Stomach smooth muscle (tissue), 2 donors: Measurements from ENCODE around the gene OR52K2.

ENCODE experiments used
- H3K27ac ChIP-seq: one replicate; pipeline ENCODE4 v1.7.0; 2013; ENCODE audit warnings: mild to moderate bottlenecking, low read length, inconsistent platforms
- H3K27me3 ChIP-seq, 2 donors: one replicate each; pipeline ENCODE4 v1.7.0; 2013; ENCODE audit warnings: low read length in 2 of 2; ENCODE audit not compliant: insufficient read depth in 2 of 2, control insufficient read depth in 1 of 2
- H3K36me3 ChIP-seq, 2 donors: one replicate each; pipeline ENCODE4 v1.7.0; 2013; ENCODE audit warnings: low read length in 2 of 2; ENCODE audit not compliant: control insufficient read depth in 2 of 2, insufficient read depth in 2 of 2
- H3K4me1 ChIP-seq: one replicate; pipeline ENCODE4 v1.7.0; 2013; ENCODE audit warnings: low read length; ENCODE audit not compliant: control insufficient read depth, insufficient read depth
- H3K4me3 ChIP-seq, 2 donors: one replicate each; pipeline ENCODE4 v1.7.0; 2013; ENCODE audit warnings: low read length in 2 of 2
- H3K9ac ChIP-seq, 2 donors: one replicate each; pipeline ENCODE4 v1.7.0; 2013; ENCODE audit warnings: low read length in 2 of 2, mild to moderate bottlenecking in 1 of 2
- H3K9me3 ChIP-seq, 2 donors: one replicate each; pipeline ENCODE4 v1.7.0; 2013; ENCODE audit warnings: low read length in 2 of 2; ENCODE audit not compliant: control insufficient read depth in 2 of 2
- donor health status: healthy.
- donor health status: Pancreatic carcinoma.

The OR52K2 gene

GRCh38 chr11:4454021-4454420 lies 4.9 kb downstream of the OR52K2 start:
- Histone ChIP-seq H3K27ac (no peak overlapping the region), H3K9me3 (no peaks in the 10 kb centered on the region), H3K9ac (no peak overlapping the region), H3K36me3 (no peaks in the 10 kb centered on the region), H3K4me3 (no peak overlapping the region), H3K27me3 (no peaks in the 10 kb centered on the region), H3K4me1 (no peaks in the 10 kb centered on the region)

- Histone ChIP-seq H3K4me1 (no peaks in the 10 kb centered on the region), H3K27ac (no peak overlapping the region), H3K4me3 (no peak overlapping the region), H3K9me3 (no peaks in the 10 kb centered on the region), H3K27me3 (no peaks in the 10 kb centered on the region), H3K36me3 (no peaks in the 10 kb centered on the region), H3K9ac (no peak overlapping the region)
These were observed 6.3 kb downstream of the OR52K2 start for GRCh38 chr11:4455419-4455818.

- Histone ChIP-seq H3K9ac (no peak overlapping the region), H3K27ac (no peak overlapping the region), H3K4me1 (no peaks in the 10 kb centered on the region), H3K36me3 (no peaks in the 10 kb centered on the region), H3K4me3 (no peak overlapping the region), H3K9me3 (no peaks in the 10 kb centered on the region), H3K27me3 (peaks cover 0 to 2% of the 10 kb centered on the region in 2 donors)
These were observed 10.4 kb downstream of the OR52K2 start for GRCh38 chr11:4459500-4459899.

GRCh38 chr11:4460151-4460550 lies 11.1 kb downstream of the OR52K2 start:
- Histone ChIP-seq H3K4me1 (no peaks in the 10 kb centered on the region), H3K27ac (no peak overlapping the region), H3K4me3 (no peak overlapping the region), H3K9me3 (no peaks in the 10 kb centered on the region), H3K9ac (no peak overlapping the region), H3K36me3 (no peaks in the 10 kb centered on the region), H3K27me3 (peaks cover 0 to 2% of the 10 kb centered on the region in 2 donors)

GRCh38 chr11:4464216-4465159 lies 15.4 kb downstream of the OR52K2 start:
- H3K27ac ChIP-seq: no peak overlapping the region
- no peaks in the 10 kb centered on the region for H3K36me3 ChIP-seq
- H3K27me3 ChIP-seq: peaks cover 0 to 2% of the 10 kb centered on the region in 2 donors
- H3K4me3 ChIP-seq: no peak overlapping the region
- no peak overlapping the region for H3K9ac ChIP-seq
- H3K4me1 ChIP-seq: no peaks in the 10 kb centered on the region
- no peaks in the 10 kb centered on the region for H3K9me3 ChIP-seq

GRCh38 chr11:4465407-4465806 lies 16.3 kb downstream of the OR52K2 start:
- Histone ChIP-seq H3K27ac (no peak overlapping the region), H3K4me1 (no peaks in the 10 kb centered on the region)

GRCh38 chr11:4466131-4466870 lies 17.2 kb downstream of the OR52K2 start:
- H3K27ac ChIP-seq: no peak overlapping the region

More at GRCh38 chr11:4465407-4465806, 16.3 kb downstream of the OR52K2 start:
- Histone ChIP-seq H3K36me3 (no peaks in the 10 kb centered on the region), H3K9ac (no peak overlapping the region), H3K27me3 (peaks cover 0 to 2% of the 10 kb centered on the region in 2 donors), H3K9me3 (no peaks in the 10 kb centered on the region), H3K4me3 (no peak overlapping the region)

GRCh38 chr11:4466871-4467442 lies 17.9 kb downstream of the OR52K2 start:
- no peaks in the 10 kb centered on the region for H3K4me1 ChIP-seq
- no peaks in the 10 kb centered on the region for H3K36me3 ChIP-seq
- H3K4me3 ChIP-seq: no peak overlapping the region
- no peak overlapping the region for H3K9ac ChIP-seq
- no peaks in the 10 kb centered on the region for H3K9me3 ChIP-seq
- H3K27me3 ChIP-seq: peaks cover 0 to 2% of the 10 kb centered on the region in 2 donors
- H3K27ac ChIP-seq: no peak overlapping the region

More at GRCh38 chr11:4466131-4466870, 17.2 kb downstream of the OR52K2 start:
- Histone ChIP-seq H3K36me3 (no peaks in the 10 kb centered on the region), H3K9me3 (no peaks in the 10 kb centered on the region), H3K4me3 (no peak overlapping the region), H3K27me3 (peaks cover 0 to 2% of the 10 kb centered on the region in 2 donors), H3K9ac (no peak overlapping the region), H3K4me1 (no peaks in the 10 kb centered on the region)

GRCh38 chr11:4467811-4468606 lies 18.9 kb downstream of the OR52K2 start:
- Histone ChIP-seq H3K27ac (no peak overlapping the region), H3K36me3 (no peaks in the 10 kb centered on the region), H3K9ac (no peak overlapping the region), H3K9me3 (no peaks in the 10 kb centered on the region), H3K27me3 (peaks cover 0 to 2% of the 10 kb centered on the region in 2 donors), H3K4me3 (no peak overlapping the region), H3K4me1 (no peaks in the 10 kb centered on the region)

GRCh38 chr11:4479644-4480043 lies 30.5 kb downstream of the OR52K2 start:
- H3K27me3 ChIP-seq: peaks cover 0 to 2% of the 10 kb centered on the region in 2 donors
- H3K9me3 ChIP-seq: no peaks in the 10 kb centered on the region
- no peaks in the 10 kb centered on the region for H3K36me3 ChIP-seq
- no peak overlapping the region for H3K27ac ChIP-seq
- H3K9ac ChIP-seq: no peak overlapping the region
- H3K4me1 ChIP-seq: no peaks in the 10 kb centered on the region
- H3K4me3 ChIP-seq: no peak overlapping the region
